H1 (cell line): Measurements from ENCODE around the gene MSH5. TPM values are rescaled to one million over a fixed set of nuclear protein-coding genes. Genes with fewer than 3 reads are reported as not detected.

Experiments used
- CTCF ChIA-PET: fragments of 300-600 bp; sonication (Branson Sonifier 250); formaldehyde crosslinking; loops from one replicate; lab custom pipeline; 2021; ENCODE audit not compliant: partially characterized antibody; lab: Charles Lee
- POLR2A ChIA-PET: fragments of 300-600 bp; sonication (Branson Sonifier 250); formaldehyde crosslinking; loops from one replicate; lab custom pipeline; 2021; ENCODE audit warnings: inconsistent platforms; ENCODE audit not compliant: partially characterized antibody; lab: Charles Lee
- DNase-seq, 2 experiments: peaks; one replicate each; pipeline versions ENCODE4 v3.0.0 to v3.0.0-alpha.2; 2010 to 2022; ENCODE audit warnings: low spot score in 2 of 2, low read depth in 1 of 2, mixed read lengths in 1 of 2
- FAIRE-seq: peaks from 2 replicates; lab custom pipeline; 2011; peaks lifted over from hg19 to GRCh38; lab: Jason Lieb, UNC
- H2AFZ ChIP-seq: 2 replicates; pipeline ENCODE4 v1.8.1; 2012; ENCODE audit warnings: low read length, inconsistent platforms
- H2AK5ac ChIP-seq: 2 replicates; pipeline ENCODE4 v1.6.1; 2013; ENCODE audit warnings: low read depth, low read length
- H2BK120ac ChIP-seq: replicated peaks from 2 replicates; pipeline ENCODE3; 2013; ENCODE audit warnings: low read depth, low read length, inconsistent platforms
- H2BK12ac ChIP-seq: 2 replicates; pipeline ENCODE4 v1.6.1; 2013; ENCODE audit warnings: low read depth, low read length
- H2BK15ac ChIP-seq: 2 replicates; pipeline ENCODE4 v1.6.1; 2013; ENCODE audit warnings: low read length
- H2BK20ac ChIP-seq: 2 replicates; pipeline ENCODE4 v1.6.1; 2013; ENCODE audit warnings: low read length
- H2BK5ac ChIP-seq: 2 replicates; pipeline ENCODE4 v1.6.1; 2013; ENCODE audit warnings: low read depth, low read length
- H3K14ac ChIP-seq: 2 replicates; pipeline ENCODE4 v1.6.1; 2013; ENCODE audit warnings: inconsistent platforms; ENCODE audit not compliant: insufficient read length
- H3K18ac ChIP-seq: 2 replicates; pipeline ENCODE4 v1.6.1; 2013; ENCODE audit warnings: low read length; ENCODE audit errors: extremely low read depth
- H3K23ac ChIP-seq: 2 replicates; pipeline ENCODE4 v1.6.1; 2013; ENCODE audit warnings: inconsistent platforms; ENCODE audit not compliant: insufficient read length
- H3K23me2 ChIP-seq: 2 replicates; pipeline ENCODE4 v1.6.1; 2013; ENCODE audit warnings: low read depth, low read length
- H3K27ac ChIP-seq: 2 replicates; pipeline ENCODE4 v1.6.1; 2011; ENCODE audit warnings: low read depth, low read length, inconsistent platforms
- H3K27me3 ChIP-seq, 4 experiments: replicated peaks in 1 of 4; 1 replicate in 1 of 4; 2 replicates in 3 of 4; pipeline versions ENCODE4 v1.6.1 to v1.8.1; 2011 to 2013; ENCODE audit warnings: low read length in 3 of 4, mild to moderate bottlenecking in 3 of 4, inconsistent platforms in 2 of 4, mixed read lengths in 2 of 4, moderate library complexity in 1 of 4; ENCODE audit not compliant: control insufficient read depth in 3 of 4, insufficient read depth in 3 of 4; ENCODE audit errors: extremely low read depth in 1 of 4
- H3K36me3 ChIP-seq, 4 experiments: 2 replicates each; pipeline versions ENCODE4 v1.6.1 to v1.8.1; 2011 to 2013; ENCODE audit warnings: mild to moderate bottlenecking in 4 of 4, low read length in 3 of 4, moderate library complexity in 2 of 4, control low read depth in 1 of 4, inconsistent platforms in 1 of 4; ENCODE audit not compliant: insufficient read depth in 4 of 4, control insufficient read depth in 2 of 4
- H3K4ac ChIP-seq: replicated peaks from 2 replicates; pipeline ENCODE3; 2013; ENCODE audit warnings: low read length, low read depth, mixed read lengths, inconsistent platforms; ENCODE audit not compliant: insufficient read length
- H3K4me1 ChIP-seq, 4 experiments: replicated peaks in 1 of 4; 1 replicate in 1 of 4; 2 replicates in 3 of 4; pipeline versions ENCODE4 v1.6.1 to v1.8.1; 2011 to 2013; ENCODE audit warnings: low read length in 3 of 4, inconsistent platforms in 2 of 4, mixed read lengths in 1 of 4; ENCODE audit not compliant: insufficient read depth in 4 of 4, control insufficient read depth in 3 of 4
- H3K4me2 ChIP-seq, 2 experiments: 2 replicates each; pipeline versions ENCODE4 v1.6.1 to v1.8.1; 2011 to 2013; ENCODE audit warnings: low read depth in 2 of 2, low read length in 2 of 2, control low read depth in 1 of 2, inconsistent platforms in 1 of 2, mild to moderate bottlenecking in 1 of 2; ENCODE audit not compliant: insufficient read depth in 1 of 2
- H3K4me3 ChIP-seq, 4 experiments: fragments of 200-600, 300-600 bp in 1 of 4; sonication (generic), shearing (Covaris generic), sonication (Bioruptor Twin) in 1 of 4; 2 replicates each; pipeline versions ENCODE4 v1.5.1 to v1.8.1; 2011 to 2016; ENCODE audit warnings: low read length in 4 of 4, low read depth in 3 of 4, control low read depth in 2 of 4, inconsistent platforms in 2 of 4, mild to moderate bottlenecking in 2 of 4, mixed read lengths in 1 of 4, moderate library complexity in 1 of 4; ENCODE audit not compliant: insufficient read depth in 2 of 4; ENCODE audit errors: extremely low read depth in 1 of 4
- H3K56ac ChIP-seq: replicated peaks from 2 replicates; pipeline ENCODE3; 2013; ENCODE audit warnings: low read depth, mild to moderate bottlenecking, mixed read lengths, low read length, inconsistent platforms; ENCODE audit not compliant: insufficient read length
- H3K79me1 ChIP-seq: 2 replicates; pipeline ENCODE4 v1.6.1; 2013; ENCODE audit warnings: low read depth, low read length, control low read depth
- H3K79me2 ChIP-seq, 2 experiments: 2 replicates each; pipeline versions ENCODE4 v1.6.1 to v1.8.1; 2012 to 2013; ENCODE audit warnings: low read length in 2 of 2, mild to moderate bottlenecking in 2 of 2, inconsistent platforms in 1 of 2; ENCODE audit not compliant: insufficient read depth in 2 of 2, control insufficient read depth in 1 of 2
- H3K9ac ChIP-seq, 4 experiments: replicated peaks in 1 of 4; 1 replicate in 1 of 4; 2 replicates in 3 of 4; pipeline versions ENCODE4 v1.6.1 to v1.8.1; 2011 to 2013; ENCODE audit warnings: low read depth in 3 of 4, low read length in 3 of 4, control low read depth in 2 of 4, mild to moderate bottlenecking in 2 of 4, moderate library complexity in 2 of 4, inconsistent platforms in 1 of 4; ENCODE audit errors: extremely low read depth in 1 of 4
- H3K9me3 ChIP-seq, 2 experiments: 2 replicates each; pipeline versions ENCODE4 v1.6.1 to v1.8.1; 2012 to 2013; ENCODE audit warnings: mild to moderate bottlenecking in 2 of 2, moderate library complexity in 2 of 2, control low read depth in 1 of 2, inconsistent platforms in 1 of 2, low read depth in 1 of 2, low read length in 1 of 2, mixed read lengths in 1 of 2; ENCODE audit not compliant: insufficient read depth in 2 of 2
- H4K20me1 ChIP-seq, 2 experiments: replicated peaks in 1 of 2; 2 replicates each; pipeline versions ENCODE3 to v1.8.1; 2011 to 2013; ENCODE audit warnings: inconsistent platforms in 2 of 2, low read length in 2 of 2, mild to moderate bottlenecking in 1 of 2; ENCODE audit not compliant: insufficient read depth in 2 of 2, control insufficient read depth in 1 of 2
- H4K5ac ChIP-seq: 2 replicates; pipeline ENCODE4 v1.6.1; 2013; ENCODE audit warnings: low read length, low read depth, mixed read lengths, inconsistent platforms; ENCODE audit not compliant: insufficient read length
- H4K8ac ChIP-seq: 2 replicates; pipeline ENCODE4 v1.8.0; 2013; ENCODE audit warnings: mild to moderate bottlenecking, moderate library complexity, low read length, inconsistent platforms; ENCODE audit not compliant: insufficient read depth; ENCODE audit errors: extremely low read depth
- H4K91ac ChIP-seq: replicated peaks from 2 replicates; pipeline ENCODE3; 2013; ENCODE audit warnings: low read length, mixed read lengths, inconsistent platforms; ENCODE audit not compliant: insufficient read length
- EGR1 ChIP-seq: IDR thresholded peaks from 2 replicates; pipeline ENCODE4 v1.6.1; 2011; ENCODE audit warnings: low read depth, low read length, borderline replicate concordance
- FOSL1 ChIP-seq: IDR thresholded peaks from 2 replicates; pipeline ENCODE4 v1.6.1; 2011; ENCODE audit warnings: mild to moderate bottlenecking, low read depth, low read length, moderate library complexity; ENCODE audit not compliant: insufficient read depth
- KDM5A ChIP-seq: fragments of 200-600 bp; IDR thresholded peaks from 2 replicates; pipeline ENCODE4 v1.7.1; 2012; ENCODE audit warnings: mild to moderate bottlenecking, low read length, inconsistent platforms, mixed read lengths
- MAFK ChIP-seq: IDR thresholded peaks from 2 replicates; pipeline ENCODE4 v1.6.1; 2012; ENCODE audit warnings: low read depth, mild to moderate bottlenecking, improper control_type of control experiment, low read length
- NRF1 ChIP-seq: IDR thresholded peaks from 2 replicates; pipeline ENCODE4 v1.6.1; 2011; ENCODE audit warnings: mild to moderate bottlenecking, low read depth, low read length, improper control_type of control experiment
- RAD21 ChIP-seq, 2 experiments: IDR thresholded peaks in 1 of 2; conservative IDR thresholded peaks in 1 of 2; 2 replicates each; pipeline ENCODE4 v1.6.1; 2011; ENCODE audit warnings: low read depth in 2 of 2, low read length in 2 of 2, improper control_type of control experiment in 1 of 2, inconsistent platforms in 1 of 2, mild to moderate bottlenecking in 1 of 2, moderate library complexity in 1 of 2
- ZNF274 ChIP-seq: IDR thresholded peaks from 2 replicates; pipeline ENCODE4 v1.7.0; 2012; ENCODE audit warnings: low read length, borderline replicate concordance; ENCODE audit errors: extremely low read depth
- WGBS, 2 experiments: shearing (Covaris generic) in 1 of 2; methylation state at CpG; one replicate each; pipeline versions ENCODE4 v1.1.6 to v1.1.7; 2013 to 2015; ENCODE audit warnings: low lambda C conversion rate in 2 of 2, mixed read lengths in 2 of 2, inconsistent platforms in 1 of 2, low coverage in 1 of 2, missing lambda C conversion rate in 1 of 2; ENCODE audit not compliant: insufficient replicate concordance in 2 of 2, insufficient coverage in 1 of 2, insufficient read length in 1 of 2; ENCODE audit errors: extremely low coverage in 1 of 2, missing lambda C conversion rate in 1 of 2; 5-methylcytosine and 5-hydroxymethylcytosine counted together
- polyA plus RNA-seq, 7 experiments: library from polyadenylated mRNA; depleted of rRNA in 3 of 7; stranded (reverse) in 5 of 7; unstranded in 2 of 7; fragments of >200 nt in 5 of 7; fragments of 200-250 nt in 2 of 7; gene quantifications; 1 replicate in 5 of 7; 2 replicates in 1 of 7; 4 replicates in 1 of 7; pipeline versions ENCODE4 v1.2.1 to v1.2.3, GENCODE V29; 2011 to 2013; ENCODE audit warnings: missing spikeins in 2 of 7, mixed read lengths in 2 of 7
- total RNA-seq: library from RNA; stranded (reverse); fragmentation: NEBNext Ultra II Directional; extraction: Animal tissue kit (Norgen Biotek cat#: 25700); gene quantifications from 2 replicates; pipeline ENCODE4 v1.2.1, GENCODE V29; 2021

Gene MSH5
- total and polyA plus RNA-seq, 2 of the 8 experiments (the other 6 are each of a cell fraction or from before 2014, with no cell fraction given) = 25.3 to 26.5 TPM

DNA sequence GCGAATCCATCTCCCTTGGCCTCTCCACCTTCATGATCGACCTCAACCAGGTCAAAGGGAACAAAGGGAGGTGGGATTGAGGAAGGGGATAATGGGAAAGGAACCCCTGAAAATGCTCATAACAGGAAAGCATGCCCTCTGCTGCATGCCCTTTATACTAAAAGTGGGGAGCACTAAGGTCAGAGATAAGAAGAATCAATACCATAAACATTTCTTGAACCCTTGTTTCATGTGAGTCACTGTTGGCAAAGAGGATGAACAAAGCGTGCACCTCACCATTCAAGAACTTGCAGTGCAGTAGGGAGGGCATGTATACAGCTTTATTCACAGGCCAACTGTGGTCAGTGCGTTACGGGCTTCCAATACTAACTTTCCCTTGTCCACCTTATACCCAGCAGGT is 21.0 kb downstream of the MSH5 start:
- no peak overlapping the region for H3K23ac ChIP-seq
- H3K14ac ChIP-seq = no peak overlapping the region
- no peak for DNase-seq
- H3K36me3 ChIP-seq = peaks cover 0 to 16% (median 1%) of the 10 kb centered on the region in 4 experiments; a peak in 3 of 8 replicates
- no peak overlapping the region for H4K5ac ChIP-seq
- no peak overlapping the region for H3K18ac ChIP-seq
- H3K9me3 ChIP-seq = no peaks in the 10 kb centered on the region
- H3K27ac ChIP-seq = no peak overlapping the region
- H3K56ac ChIP-seq = no peak overlapping the region
- no peak for FAIRE-seq
- H4K8ac ChIP-seq = no peak overlapping the region
- no peak overlapping the region for H3K4ac ChIP-seq
- no peak overlapping the region for H2AFZ ChIP-seq
- H3K4me2 ChIP-seq = no peak overlapping the region
- H4K20me1 ChIP-seq = no peaks in the 10 kb centered on the region
- H3K27me3 ChIP-seq = no peaks in the 10 kb centered on the region
- no peak overlapping the region for H2BK15ac ChIP-seq
- H3K23me2 ChIP-seq = no peaks in the 10 kb centered on the region; the same call in 1 of the 2 replicates
- H3K79me1 ChIP-seq = no peaks in the 10 kb centered on the region
- CTCF ChIA-PET = interaction anchor here (1.0 to 3.0 kb wide), 3 partner anchors 14 to 37 kb away, joined by 3 to 12 read pairs (median 3); partner anchors contain the start of gene MPIG6B
- H4K91ac ChIP-seq = no peak overlapping the region
- H2BK20ac ChIP-seq = no peak overlapping the region
- no peak overlapping the region for H3K4me3 ChIP-seq
- POLR2A ChIA-PET = interaction anchor here (0.6 to 6.3 kb wide), 9 partner anchors 8 to 101 kb away, joined by 3 to 38 read pairs (median 4); partner anchors contain the start of genes LY6G5C, MSH5 and VARS1
- H3K4me1 ChIP-seq = peaks cover 0 to 5% (median 0%) of the 10 kb centered on the region in 4 experiments; a peak in 2 of 7 replicates
- WGBS, 2 experiments = 95% methylated on average over 5 of the region's 5 CpGs; no CpG with 5 or more reads in 1 of the 2 experiments
- no peaks in the 10 kb centered on the region for H3K79me2 ChIP-seq
- no peak overlapping the region for H2BK5ac ChIP-seq
- no peak overlapping the region for H2BK12ac ChIP-seq
- H3K9ac ChIP-seq = no peak overlapping the region; a peak in 1 of 7 replicates
- no peak overlapping the region for H2AK5ac ChIP-seq
- no peak overlapping the region for H2BK120ac ChIP-seq
- TF ChIP-seq EGR1 (no peak), KDM5A (no peak), MAFK (no peak), NRF1 (no peak), RAD21 (IDR thresholded peaks at IDR 0.05 in 1 of 2, conservative IDR thresholded peaks at IDR 0.05 in 1 of 2; ENCODE audit: low read depth in 2 of 2, low read length in 2 of 2) (no peak), FOSL1 (no peak), ZNF274 (no peak)
